ENCODE data around the gene GCLC. TPM values are rescaled to one million over a fixed set of nuclear protein-coding genes. Genes with fewer than 3 reads are reported as not detected.

The GCLC gene
- total RNA-seq, 1 experiment from 2014 or later, result 33.5 TPM

DNA sequence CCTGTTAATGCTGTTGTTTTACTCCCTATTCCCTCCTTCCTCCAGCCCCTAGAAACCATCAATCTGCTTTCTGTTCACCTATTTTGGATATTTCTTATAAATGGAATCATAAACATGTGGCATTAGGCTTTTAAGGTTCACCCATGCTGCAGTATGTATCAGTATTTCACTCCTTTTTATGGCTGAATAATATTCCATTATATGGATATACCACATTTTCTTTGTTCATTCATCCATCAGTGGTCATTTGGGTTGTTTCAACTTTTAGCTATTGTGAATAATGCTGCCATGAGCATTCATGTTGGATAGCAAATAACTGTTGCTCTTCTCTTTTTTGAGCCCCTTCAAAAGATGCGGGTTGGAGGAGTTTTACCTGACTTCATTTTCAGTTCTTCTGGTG, 89.2 kb downstream of the GCLC start:
- Histone ChIP-seq H3K9me3 (ENCODE audit: low read depth, low read length, poor library complexity, severe bottlenecking) (peaks cover 2% of the 10 kb centered on the region), H3K27ac (ENCODE audit: low read depth, low read length, poor library complexity, severe bottlenecking) (no peak overlapping the region), H3K27me3 (replicated peaks; ENCODE audit: insufficient read depth, low read depth, low read length, poor library complexity) (no peaks in the 10 kb centered on the region), H3K36me3 (ENCODE audit: insufficient read depth, low read length, poor library complexity, severe bottlenecking) (no peaks in the 10 kb centered on the region), H3K4me1 (ENCODE audit: insufficient read depth, low read length, poor library complexity, severe bottlenecking) (no peaks in the 10 kb centered on the region), H3K4me3 (ENCODE audit: low read depth, low read length, poor library complexity, severe bottlenecking) (no peak overlapping the region)
- TF ChIP-seq, protein P1, sequence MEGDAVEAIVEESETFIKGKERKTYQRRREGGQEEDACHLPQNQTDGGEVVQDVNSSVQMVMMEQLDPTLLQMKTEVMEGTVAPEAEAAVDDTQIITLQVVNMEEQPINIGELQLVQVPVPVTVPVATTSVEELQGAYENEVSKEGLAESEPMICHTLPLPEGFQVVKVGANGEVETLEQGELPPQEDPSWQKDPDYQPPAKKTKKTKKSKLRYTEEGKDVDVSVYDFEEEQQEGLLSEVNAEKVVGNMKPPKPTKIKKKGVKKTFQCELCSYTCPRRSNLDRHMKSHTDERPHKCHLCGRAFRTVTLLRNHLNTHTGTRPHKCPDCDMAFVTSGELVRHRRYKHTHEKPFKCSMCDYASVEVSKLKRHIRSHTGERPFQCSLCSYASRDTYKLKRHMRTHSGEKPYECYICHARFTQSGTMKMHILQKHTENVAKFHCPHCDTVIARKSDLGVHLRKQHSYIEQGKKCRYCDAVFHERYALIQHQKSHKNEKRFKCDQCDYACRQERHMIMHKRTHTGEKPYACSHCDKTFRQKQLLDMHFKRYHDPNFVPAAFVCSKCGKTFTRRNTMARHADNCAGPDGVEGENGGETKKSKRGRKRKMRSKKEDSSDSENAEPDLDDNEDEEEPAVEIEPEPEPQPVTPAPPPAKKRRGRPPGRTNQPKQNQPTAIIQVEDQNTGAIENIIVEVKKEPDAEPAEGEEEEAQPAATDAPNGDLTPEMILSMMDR (conservative IDR thresholded peaks at IDR 0.05; ENCODE audit: low read depth, low read length), result no peak
- no peak for TF ChIP-seq EZH2 (IDR thresholded peaks at IDR 0.05; ENCODE audit: borderline replicate concordance, low read depth, low read length, poor library complexity, severe bottlenecking)
- no TSS peak for BruUV-seq (replicated peaks)
- intact Hi-C loops (cut with micrococcal nuclease; ENCODE audit: unreplicated experiment), result no loop called here
- no peak for DNase-seq (ENCODE audit: low spot score)
- POLR2A ChIA-PET (ENCODE audit: low non-redundant PET), result no interaction called here
- CTCF ChIA-PET, result no interaction called here

DNA sequence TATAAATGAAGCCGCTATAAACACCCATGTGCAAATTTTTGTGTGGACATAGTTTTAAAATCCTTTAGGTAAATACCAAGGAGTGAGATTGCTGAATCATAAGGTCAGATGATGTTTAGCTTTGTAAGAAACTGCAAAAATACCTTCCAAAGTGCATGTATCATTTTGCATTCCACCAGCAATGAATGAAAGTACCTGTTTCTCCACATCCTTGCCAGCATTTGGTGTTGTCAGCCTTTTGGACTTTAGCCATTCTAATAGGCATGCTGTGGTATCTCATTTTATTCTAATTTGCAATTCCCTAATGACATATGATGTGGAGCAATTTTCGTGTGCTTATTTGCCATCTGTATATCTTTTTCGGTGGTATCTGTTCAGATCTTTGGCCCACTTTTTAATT, 93.7 kb downstream of the GCLC start:
- TF ChIP-seq EZH2 (IDR thresholded peaks at IDR 0.05; ENCODE audit: borderline replicate concordance, low read depth, low read length, poor library complexity, severe bottlenecking), result no peak
- TF ChIP-seq, protein P1 (conservative IDR thresholded peaks at IDR 0.05; ENCODE audit: low read depth, low read length), result no peak
- no peaks in the 10 kb centered on the region for H3K36me3 ChIP-seq (ENCODE audit: insufficient read depth, low read length, poor library complexity, severe bottlenecking)
- H3K4me3 ChIP-seq (ENCODE audit: low read depth, low read length, poor library complexity, severe bottlenecking), result no peak overlapping the region
- H3K27ac ChIP-seq (ENCODE audit: low read depth, low read length, poor library complexity, severe bottlenecking), result no peak overlapping the region
- ChIA-PET POLR2A (ENCODE audit: low non-redundant PET) (no interaction called here), CTCF (no interaction called here)
- no peaks in the 10 kb centered on the region for H3K4me1 ChIP-seq (ENCODE audit: insufficient read depth, low read length, poor library complexity, severe bottlenecking)
- intact Hi-C loops (cut with micrococcal nuclease; ENCODE audit: unreplicated experiment), result no loop called here
- H3K27me3 ChIP-seq (replicated peaks; ENCODE audit: insufficient read depth, low read depth, low read length, poor library complexity), result no peaks in the 10 kb centered on the region
- H3K9me3 ChIP-seq (ENCODE audit: low read depth, low read length, poor library complexity, severe bottlenecking), result peaks cover 2% of the 10 kb centered on the region
- no peak for DNase-seq (ENCODE audit: low spot score)
- BruUV-seq (replicated peaks), result no TSS peak

DNA sequence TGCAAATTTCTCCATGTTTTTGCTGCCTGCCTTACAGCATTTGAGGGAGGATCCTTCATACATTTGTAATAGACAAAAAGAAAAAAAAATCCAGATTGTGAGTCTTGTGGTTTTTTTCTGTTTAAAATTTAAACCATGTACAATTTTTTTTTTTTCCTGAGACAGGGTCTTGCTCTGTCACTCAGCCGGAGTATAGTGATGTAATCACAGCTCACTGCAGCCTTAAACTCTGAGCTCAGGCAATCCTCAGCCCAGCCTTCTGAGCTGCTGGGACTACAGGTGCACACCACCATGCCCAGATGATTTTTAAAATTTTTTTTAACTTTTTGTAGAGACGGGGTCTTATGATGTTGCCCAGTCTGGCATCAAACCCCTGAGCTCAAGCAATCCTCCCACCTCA, 97.0 kb downstream of the GCLC start:
- no peaks in the 10 kb centered on the region for H3K9me3 ChIP-seq (ENCODE audit: low read depth, low read length, poor library complexity, severe bottlenecking)
- no peak overlapping the region for H3K27ac ChIP-seq (ENCODE audit: low read depth, low read length, poor library complexity, severe bottlenecking)
- H3K27me3 ChIP-seq (replicated peaks; ENCODE audit: insufficient read depth, low read depth, low read length, poor library complexity), result no peaks in the 10 kb centered on the region
- TF ChIP-seq, protein P1 (conservative IDR thresholded peaks at IDR 0.05; ENCODE audit: low read depth, low read length), result no peak
- TF ChIP-seq EZH2 (IDR thresholded peaks at IDR 0.05; ENCODE audit: borderline replicate concordance, low read depth, low read length, poor library complexity, severe bottlenecking), result no peak
- H3K4me1 ChIP-seq (ENCODE audit: insufficient read depth, low read length, poor library complexity, severe bottlenecking), result no peaks in the 10 kb centered on the region
- no peak overlapping the region for H3K4me3 ChIP-seq (ENCODE audit: low read depth, low read length, poor library complexity, severe bottlenecking)
- POLR2A ChIA-PET (ENCODE audit: low non-redundant PET), result no interaction called here
- intact Hi-C loops (cut with micrococcal nuclease; ENCODE audit: unreplicated experiment), result no loop called here
- no TSS peak for BruUV-seq (replicated peaks)
- DNase-seq (ENCODE audit: low spot score), result no peak
- H3K36me3 ChIP-seq (ENCODE audit: insufficient read depth, low read length, poor library complexity, severe bottlenecking), result no peaks in the 10 kb centered on the region
- CTCF ChIA-PET, result no interaction called here

Other genes starting within 250 kb of the GCLC start
- gene ELOVL5, start 196.2 kb downstream of the GCLC start, total RNA-seq (2021), result 98.5 and 99.2 TPM in 2 replicates
- gene KLHL31, start 120.7 kb upstream of the GCLC start, total RNA-seq (2021), result 0.11 TPM in 2 replicates
- gene LRRC1, start 249.9 kb upstream of the GCLC start, total RNA-seq (2021), result 3.9 and 4.4 TPM in 2 replicates

Measured in A673 (cell line).